Right lobe of liver (tissue), 4 donors: ENCODE measurements around the gene POLR1G.

Experiments
- POLR2A ChIP-seq: fragments of 450-650 bp; IDR thresholded peaks from one replicate; pipeline ENCODE4 v1.6.1; 2017; ENCODE audit warnings: antibody characterized with exemption, mild to moderate bottlenecking
- TF ChIP-seq, protein P1 (sequence below), 4 donors: fragments of 200-600 bp in 3 of 4; fragments of 450-650 bp in 1 of 4; IDR thresholded peaks; one replicate each; pipeline versions ENCODE4 v1.5.1 to v1.8.0; 2016 to 2022; ENCODE audit warnings: antibody characterized with exemption in 4 of 4, mild to moderate bottlenecking in 2 of 4
- donor health status: DM: no; HTN: no; CAD: no.
- donor health status: DM: no; HTN: no; CAD: no.
- donor health status: DM: no; HTN: yes; CAD: no.

DNA sequence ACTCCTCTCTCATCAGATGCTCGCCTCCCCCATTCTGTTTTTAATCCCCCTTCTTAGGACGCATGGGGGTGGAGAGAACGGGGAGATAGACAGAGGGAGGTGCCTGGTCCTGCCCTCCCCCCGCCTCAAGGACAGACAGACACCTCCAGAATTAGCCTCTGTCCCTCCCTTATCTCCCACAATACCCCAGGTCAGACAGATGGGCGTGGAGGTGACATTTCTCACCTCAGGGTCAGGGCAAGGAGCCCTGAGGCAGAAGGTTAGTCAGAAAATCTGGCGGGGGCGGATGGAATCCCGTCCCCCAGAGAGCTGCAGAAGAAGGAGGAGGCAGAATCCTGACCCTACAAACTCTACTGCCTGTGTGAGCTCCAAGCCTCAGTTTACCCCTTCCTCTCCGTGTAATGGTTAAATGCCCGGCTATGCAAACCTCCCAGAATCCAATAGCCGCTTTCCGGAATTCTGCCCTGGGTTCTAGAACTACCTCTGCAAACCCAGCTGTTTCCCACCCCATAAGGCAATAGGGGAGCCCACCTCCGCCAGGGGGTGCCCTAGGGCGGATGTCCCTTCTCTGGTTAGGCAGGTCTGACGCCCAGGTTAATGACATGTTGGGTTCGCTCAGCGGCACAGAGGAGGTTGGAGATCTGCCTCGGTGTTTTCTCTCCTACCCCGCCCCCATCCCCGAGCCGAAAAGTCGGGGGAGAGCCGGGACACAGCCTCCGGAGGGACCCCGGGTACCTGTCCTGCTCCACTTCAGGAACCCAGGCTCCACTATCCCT is 2.5 kb upstream of the POLR1G start:
- TF ChIP-seq, protein P1, sequence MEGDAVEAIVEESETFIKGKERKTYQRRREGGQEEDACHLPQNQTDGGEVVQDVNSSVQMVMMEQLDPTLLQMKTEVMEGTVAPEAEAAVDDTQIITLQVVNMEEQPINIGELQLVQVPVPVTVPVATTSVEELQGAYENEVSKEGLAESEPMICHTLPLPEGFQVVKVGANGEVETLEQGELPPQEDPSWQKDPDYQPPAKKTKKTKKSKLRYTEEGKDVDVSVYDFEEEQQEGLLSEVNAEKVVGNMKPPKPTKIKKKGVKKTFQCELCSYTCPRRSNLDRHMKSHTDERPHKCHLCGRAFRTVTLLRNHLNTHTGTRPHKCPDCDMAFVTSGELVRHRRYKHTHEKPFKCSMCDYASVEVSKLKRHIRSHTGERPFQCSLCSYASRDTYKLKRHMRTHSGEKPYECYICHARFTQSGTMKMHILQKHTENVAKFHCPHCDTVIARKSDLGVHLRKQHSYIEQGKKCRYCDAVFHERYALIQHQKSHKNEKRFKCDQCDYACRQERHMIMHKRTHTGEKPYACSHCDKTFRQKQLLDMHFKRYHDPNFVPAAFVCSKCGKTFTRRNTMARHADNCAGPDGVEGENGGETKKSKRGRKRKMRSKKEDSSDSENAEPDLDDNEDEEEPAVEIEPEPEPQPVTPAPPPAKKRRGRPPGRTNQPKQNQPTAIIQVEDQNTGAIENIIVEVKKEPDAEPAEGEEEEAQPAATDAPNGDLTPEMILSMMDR (IDR thresholded peaks at IDR 0.05), result peak; percentile 39 to 46 (median 42)
- no peak for TF ChIP-seq POLR2A
